ENCODE data around the gene FOXJ2.

- TF ChIP-seq, protein P1, sequence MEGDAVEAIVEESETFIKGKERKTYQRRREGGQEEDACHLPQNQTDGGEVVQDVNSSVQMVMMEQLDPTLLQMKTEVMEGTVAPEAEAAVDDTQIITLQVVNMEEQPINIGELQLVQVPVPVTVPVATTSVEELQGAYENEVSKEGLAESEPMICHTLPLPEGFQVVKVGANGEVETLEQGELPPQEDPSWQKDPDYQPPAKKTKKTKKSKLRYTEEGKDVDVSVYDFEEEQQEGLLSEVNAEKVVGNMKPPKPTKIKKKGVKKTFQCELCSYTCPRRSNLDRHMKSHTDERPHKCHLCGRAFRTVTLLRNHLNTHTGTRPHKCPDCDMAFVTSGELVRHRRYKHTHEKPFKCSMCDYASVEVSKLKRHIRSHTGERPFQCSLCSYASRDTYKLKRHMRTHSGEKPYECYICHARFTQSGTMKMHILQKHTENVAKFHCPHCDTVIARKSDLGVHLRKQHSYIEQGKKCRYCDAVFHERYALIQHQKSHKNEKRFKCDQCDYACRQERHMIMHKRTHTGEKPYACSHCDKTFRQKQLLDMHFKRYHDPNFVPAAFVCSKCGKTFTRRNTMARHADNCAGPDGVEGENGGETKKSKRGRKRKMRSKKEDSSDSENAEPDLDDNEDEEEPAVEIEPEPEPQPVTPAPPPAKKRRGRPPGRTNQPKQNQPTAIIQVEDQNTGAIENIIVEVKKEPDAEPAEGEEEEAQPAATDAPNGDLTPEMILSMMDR (conservative IDR thresholded peaks at IDR 0.05; ENCODE audit: low read depth, low read length) = no peak
- TF ChIP-seq EZH2 (IDR thresholded peaks at IDR 0.05; ENCODE audit: low read length, unreplicated experiment) (no peak), EZH2phosphoT487 (IDR thresholded peaks at IDR 0.05; ENCODE audit: borderline replicate concordance, low read length) (no peak)
These were observed 4.7 kb upstream of the FOXJ2 start for GRCh38 chr12:8027856-8028255.
